SK-N-MC (cell line): Measurements from ENCODE around the gene SLC12A8.

Source experiments
- EZH2 ChIP-seq: fragments of 200-600 bp; sonication (generic); IDR thresholded peaks from one replicate; pipeline ENCODE4 v1.6.1; 2017; ENCODE audit warnings: antibody characterized with exemption
- FOXP2 ChIP-seq: optimal IDR thresholded peaks from 2 replicates; pipeline ENCODE3; 2011; ENCODE audit warnings: mild to moderate bottlenecking, moderate library complexity; ENCODE audit not compliant: insufficient read depth; ENCODE audit errors: extremely low read length, control extremely low read depth
- POLR2AphosphoS5 ChIP-seq: IDR thresholded peaks from 2 replicates; pipeline ENCODE4 v1.6.1; 2012; ENCODE audit warnings: mild to moderate bottlenecking, low read depth, low read length, borderline replicate concordance

- no peak for TF ChIP-seq FOXP2
- no peak for TF ChIP-seq EZH2
- TF ChIP-seq POLR2AphosphoS5, result no peak
These were observed 107.4 kb downstream of the SLC12A8 start for GRCh38 chr3:125105116-125105515.
